Stimulated activated CD8-positive, alpha-beta memory T cell treated with anti-CD3 and anti-CD28 coated beads, Interleukin-4, amount 100 ng/mL, for 1 hour (primary cell): ENCODE data around the gene ROBO1.

Source experiments
- DNase-seq, 2 donors: peaks; one replicate each; pipeline ENCODE4 v3.0.0-alpha.2; 2020; ENCODE audit warnings: low read depth in 2 of 2, low spot score in 1 of 2

Gene ROBO1

GRCh38 chr3:79672075-79672474, 95.7 kb downstream of the ROBO1 start:
- DNase-seq, result no peak

- DNase-seq, result no peak
Measured at GRCh38 chr3:79670178-79670577, 97.6 kb downstream of the ROBO1 start.

GRCh38 chr3:79664455-79664854, 103.3 kb downstream of the ROBO1 start:
- DNase-seq, result no peak

- no peak for DNase-seq
Measured at GRCh38 chr3:79661896-79662295, 105.9 kb downstream of the ROBO1 start.

- no peak for DNase-seq
Measured at GRCh38 chr3:79657076-79657475, 110.7 kb downstream of the ROBO1 start.

GRCh38 chr3:79654019-79654418, 113.8 kb downstream of the ROBO1 start:
- DNase-seq, result no peak

GRCh38 chr3:79653266-79653830, 114.5 kb downstream of the ROBO1 start:
- DNase-seq, result no peak

GRCh38 chr3:79651536-79652065, 116.2 kb downstream of the ROBO1 start:
- no peak for DNase-seq

GRCh38 chr3:79639855-79640254, 127.9 kb downstream of the ROBO1 start:
- no peak for DNase-seq

GRCh38 chr3:79636372-79636771, 131.4 kb downstream of the ROBO1 start:
- DNase-seq, result no peak

GRCh38 chr3:79632842-79633241, 135.0 kb downstream of the ROBO1 start:
- DNase-seq, result no peak

- no peak for DNase-seq
Measured at GRCh38 chr3:79618883-79619282, 148.9 kb downstream of the ROBO1 start.

GRCh38 chr3:79606414-79606813, 161.4 kb downstream of the ROBO1 start:
- DNase-seq, result no peak

- no peak for DNase-seq
Measured at GRCh38 chr3:79604681-79605080, 163.1 kb downstream of the ROBO1 start.

- DNase-seq, result no peak
Measured at GRCh38 chr3:79602385-79602784, 165.4 kb downstream of the ROBO1 start.

GRCh38 chr3:79598594-79598993, 169.2 kb downstream of the ROBO1 start:
- DNase-seq, result no peak

GRCh38 chr3:79597709-79598108, 170.1 kb downstream of the ROBO1 start:
- DNase-seq, result no peak

- no peak for DNase-seq
Measured at GRCh38 chr3:79587150-79587549, 180.6 kb downstream of the ROBO1 start.

GRCh38 chr3:79586232-79586631, 181.6 kb downstream of the ROBO1 start:
- DNase-seq, result no peak

- DNase-seq, result no peak
Measured at GRCh38 chr3:79572930-79573329, 194.9 kb downstream of the ROBO1 start.

- DNase-seq, result no peak
Measured at GRCh38 chr3:79568938-79569337, 198.9 kb downstream of the ROBO1 start.

GRCh38 chr3:79564192-79564591, 203.6 kb downstream of the ROBO1 start:
- DNase-seq, result no peak

- no peak for DNase-seq
Measured at GRCh38 chr3:79560698-79561097, 207.1 kb downstream of the ROBO1 start.
